Loucy (cell line): ENCODE measurements around the gene CLIC6.

Source experiments
- CTCF ChIP-seq: fragments of 200-600 bp; sonication (generic); conservative IDR thresholded peaks from 2 replicates; pipeline ENCODE4 v1.5.1; 2014; ENCODE audit warnings: mild to moderate bottlenecking, antibody characterized with exemption, low read length
- EZH2phosphoT487 ChIP-seq: fragments of 200-600 bp; IDR thresholded peaks from 2 replicates; pipeline ENCODE4 v1.6.1; 2018; ENCODE audit warnings: antibody characterized with exemption, mild to moderate bottlenecking, moderate library complexity, borderline replicate concordance

DNA sequence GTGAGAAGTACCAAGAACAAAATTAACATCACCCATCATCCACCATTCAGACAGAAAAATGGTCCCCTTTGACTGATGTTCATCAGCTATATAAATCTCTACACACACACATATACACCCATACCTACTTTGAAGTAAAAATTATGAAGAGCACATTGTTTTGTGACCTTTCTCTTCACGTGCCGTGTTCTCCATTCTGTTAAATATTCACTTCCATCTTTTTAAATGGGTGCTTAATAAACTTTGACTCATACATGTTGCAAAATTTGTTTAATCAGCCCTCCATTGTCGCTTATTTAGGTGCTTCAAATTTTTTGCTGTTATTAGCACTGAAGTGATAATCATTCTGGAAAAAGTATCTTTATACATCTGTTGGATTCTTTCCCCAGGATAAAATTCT lies 80.1 kb downstream of the CLIC6 start:
- TF ChIP-seq CTCF (no peak), EZH2phosphoT487 (no peak)
